GM21360 (cell line): ENCODE results near the gene ANKS1A.

ENCODE experiments used
- ATAC-seq: cut with Tn5 transposase; IDR thresholded peaks from one replicate; pipeline ENCODE4 v1.9.1; 2021; ENCODE audit warnings: mild to moderate bottlenecking, moderate library complexity; ENCODE audit not compliant: unreplicated experiment

ANKS1A gene

DNA sequence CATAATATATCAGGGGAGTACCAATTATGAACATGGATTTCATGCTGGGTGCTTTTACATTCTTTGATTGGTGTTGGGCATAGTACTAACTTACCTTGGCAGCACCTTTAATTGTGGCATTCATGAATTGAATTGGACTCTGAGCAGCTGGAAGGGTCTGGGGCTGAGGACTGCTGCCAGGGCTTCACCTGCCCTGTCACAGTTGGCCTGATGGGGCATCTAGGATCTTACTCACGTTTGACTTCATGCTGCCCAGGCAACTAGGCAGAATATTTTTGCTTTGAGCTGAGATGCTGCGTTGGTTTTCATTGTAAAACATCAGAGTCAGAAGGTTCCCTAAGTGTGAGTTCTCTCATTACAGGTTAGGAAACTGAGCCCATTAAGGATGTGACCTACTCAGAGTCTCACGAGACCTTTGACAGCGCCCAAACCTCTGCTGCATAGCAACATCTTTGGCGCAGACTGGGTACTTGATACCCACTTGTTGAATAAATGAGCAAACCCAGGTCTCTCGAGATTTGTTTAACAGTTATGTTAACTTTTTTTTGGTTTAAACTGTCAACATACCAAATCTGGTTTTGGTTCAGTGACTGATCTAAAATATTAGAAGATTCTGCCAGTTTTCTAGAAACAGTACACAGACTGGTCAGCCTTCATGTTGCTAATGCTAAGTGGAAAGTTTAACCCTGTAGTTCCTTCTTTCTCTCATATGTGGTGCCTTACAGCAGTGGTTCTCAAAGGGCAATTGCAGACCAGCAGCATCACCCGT lies 147.2 kb downstream of the ANKS1A start:
- ATAC-seq, result no peak

DNA sequence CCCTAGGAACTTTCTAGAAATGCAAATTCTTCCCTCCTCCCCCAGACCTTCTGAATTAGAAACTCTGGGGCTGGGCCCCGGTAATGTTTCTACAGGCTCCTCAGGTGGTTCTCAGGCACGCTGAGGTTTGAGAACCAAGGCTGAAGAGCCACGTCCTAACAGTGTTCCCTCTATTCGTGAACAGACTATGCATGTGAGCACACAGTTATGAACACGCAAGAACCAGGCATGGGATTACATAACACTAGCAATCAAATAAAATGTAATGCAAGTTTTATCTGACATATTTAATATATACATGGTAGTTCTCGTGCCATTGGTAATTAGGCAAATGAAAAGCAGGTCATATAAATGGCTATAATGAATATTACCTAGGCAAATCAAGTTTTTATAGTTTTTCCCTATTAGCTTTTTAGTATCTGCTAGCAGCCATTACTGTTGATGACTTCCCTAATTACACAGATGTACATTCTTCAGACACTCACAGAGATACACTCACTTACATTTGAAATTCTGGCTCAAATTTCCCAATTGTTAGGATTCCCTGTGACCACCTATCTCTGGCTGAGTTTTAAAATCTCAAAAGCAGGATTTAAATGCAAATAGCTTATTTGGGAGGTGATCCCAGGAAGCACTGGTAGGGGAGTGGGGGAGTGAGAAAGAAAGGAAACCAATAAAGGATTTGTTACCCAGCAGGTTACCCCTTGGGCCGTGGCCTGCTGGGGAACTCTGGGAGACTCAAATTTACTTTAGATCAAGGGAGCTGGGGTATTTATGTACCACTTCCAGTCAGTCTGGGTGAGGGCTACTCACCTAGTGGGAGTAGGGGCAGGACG lies 148.0 kb downstream of the ANKS1A start:
- ATAC-seq, result no peak

DNA sequence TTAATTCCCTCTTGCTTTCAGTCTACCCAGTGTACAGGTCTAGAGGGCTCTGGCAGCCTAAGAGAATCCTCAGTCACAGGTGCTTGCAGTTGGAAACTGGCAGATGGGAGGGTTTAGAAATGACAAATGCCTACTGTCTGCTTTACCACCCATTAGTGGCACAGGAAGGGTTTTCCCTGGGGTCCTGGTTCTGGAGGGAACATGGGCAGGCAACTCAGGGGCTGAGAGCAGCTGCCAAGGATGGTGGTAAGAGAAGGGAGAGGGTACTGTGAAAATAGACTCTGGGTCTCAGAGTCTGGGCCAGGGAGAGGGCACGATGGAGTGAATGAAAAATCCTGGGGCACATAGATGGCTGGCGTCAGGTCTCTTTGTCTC lies 148.6 kb downstream of the ANKS1A start:
- no peak for ATAC-seq

DNA sequence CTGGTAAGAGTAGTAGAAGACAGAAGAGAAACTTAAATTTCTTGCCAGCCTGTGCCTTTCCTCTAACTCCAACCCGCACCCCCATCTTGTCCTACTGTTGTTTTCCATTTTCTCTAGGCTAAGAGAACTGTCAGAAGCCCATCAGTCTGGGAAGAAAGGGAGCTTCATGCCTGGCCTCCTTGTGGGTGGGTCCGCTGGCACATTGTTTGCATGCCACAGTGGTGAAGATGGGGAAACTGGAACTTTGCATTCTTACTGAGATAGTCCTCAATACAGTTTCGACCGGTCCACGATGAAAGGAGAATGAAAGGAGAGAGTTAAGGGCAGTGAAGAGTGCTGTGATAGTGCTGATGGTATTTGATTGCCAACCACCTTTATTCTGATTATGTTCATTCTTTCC lies 149.0 kb downstream of the ANKS1A start:
- ATAC-seq, result no peak

DNA sequence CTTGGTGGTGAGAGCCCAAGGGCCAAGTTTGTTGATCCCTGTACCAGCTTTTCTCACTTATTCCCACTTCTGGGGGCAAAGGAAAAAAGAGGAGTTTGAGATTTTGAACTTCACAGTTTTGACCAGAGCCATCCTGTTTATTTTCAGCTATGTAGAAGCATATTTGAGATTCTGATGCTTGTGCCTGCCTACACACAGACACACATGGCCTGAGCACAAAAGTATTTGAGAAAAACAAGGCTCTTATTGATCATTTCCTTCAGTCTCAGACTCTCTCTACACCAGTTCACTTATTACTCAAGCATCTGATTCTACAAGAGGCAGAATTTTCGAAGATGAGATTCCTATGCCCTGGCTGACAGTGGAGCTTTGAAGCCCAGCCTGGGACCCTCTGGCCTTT lies 151.3 kb downstream of the ANKS1A start:
- ATAC-seq, result no peak

DNA sequence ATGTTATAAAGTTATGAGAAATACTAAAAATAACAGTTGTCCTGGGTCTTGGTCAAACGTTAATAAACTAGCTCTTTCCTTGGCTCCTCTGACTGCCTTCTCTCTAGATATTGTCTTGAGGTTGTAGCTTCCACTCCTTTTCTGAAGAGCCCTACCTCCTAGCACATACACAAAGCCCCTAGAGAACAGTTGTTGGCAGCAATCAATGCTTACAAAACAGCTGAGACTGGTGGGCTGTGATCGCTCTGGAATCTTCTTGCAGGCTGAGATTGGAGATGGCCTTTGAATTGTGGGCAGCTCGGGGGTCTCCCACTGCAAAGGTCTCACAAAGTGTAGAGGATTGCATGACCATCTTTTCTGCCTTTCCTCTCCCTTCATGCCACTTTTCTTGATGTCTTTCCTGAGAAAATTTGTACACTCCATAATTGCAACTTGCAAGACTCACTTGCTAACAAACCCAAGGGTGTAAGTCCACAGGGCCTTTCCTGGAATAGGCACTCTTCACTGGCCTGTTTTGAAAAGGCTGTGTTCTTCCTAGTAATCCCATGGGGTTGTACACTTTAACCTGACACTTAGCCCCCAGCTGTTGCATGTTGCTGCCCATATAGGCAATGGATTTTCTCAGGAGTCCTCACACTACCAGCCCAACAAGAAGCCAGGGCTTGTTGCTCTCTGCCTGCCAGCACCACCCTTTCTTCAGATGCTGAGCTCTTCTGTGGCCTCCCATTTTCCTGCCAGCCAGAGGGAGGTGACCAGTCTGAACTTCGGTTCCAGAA lies 152.2 kb downstream of the ANKS1A start:
- ATAC-seq, result no peak

GRCh38 chr6:35042031-35042815 lies 153.2 kb downstream of the ANKS1A start:
- no peak for ATAC-seq

- ATAC-seq, result no peak
Observed at GRCh38 chr6:35043381-35044130, 154.5 kb downstream of the ANKS1A start.

DNA sequence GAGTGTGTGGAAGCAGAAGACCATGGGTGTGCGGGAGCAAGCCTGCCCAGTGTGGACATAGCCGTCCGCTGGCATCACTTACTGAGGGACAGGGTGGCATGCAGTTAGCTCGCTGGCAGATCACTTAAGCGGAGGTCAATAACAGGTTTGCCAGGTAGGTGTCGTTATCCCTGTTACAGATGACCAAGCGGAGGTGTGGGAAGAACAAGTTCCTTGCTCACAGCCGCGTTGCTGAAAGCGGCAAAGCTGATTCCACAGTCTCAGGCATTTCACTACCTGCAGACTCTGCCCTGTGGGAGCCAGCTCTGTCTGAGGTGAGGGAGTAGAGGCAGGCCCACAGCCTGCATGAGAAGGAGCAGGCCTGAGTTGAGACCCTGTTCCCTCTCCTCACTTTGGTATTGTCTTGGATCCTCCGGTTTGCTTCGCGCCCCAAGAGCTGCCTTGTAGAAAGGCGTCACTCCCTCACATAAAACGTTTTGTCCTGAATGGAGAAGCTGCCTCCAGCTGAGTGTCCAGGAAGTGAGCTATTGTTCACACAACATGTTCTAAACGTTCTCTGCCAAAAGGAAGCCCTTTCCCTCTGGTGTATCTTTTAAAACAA lies 155.2 kb downstream of the ANKS1A start:
- ATAC-seq, result no peak

- ATAC-seq, result no peak
Observed at GRCh38 chr6:35044761-35045421, 155.8 kb downstream of the ANKS1A start.

DNA sequence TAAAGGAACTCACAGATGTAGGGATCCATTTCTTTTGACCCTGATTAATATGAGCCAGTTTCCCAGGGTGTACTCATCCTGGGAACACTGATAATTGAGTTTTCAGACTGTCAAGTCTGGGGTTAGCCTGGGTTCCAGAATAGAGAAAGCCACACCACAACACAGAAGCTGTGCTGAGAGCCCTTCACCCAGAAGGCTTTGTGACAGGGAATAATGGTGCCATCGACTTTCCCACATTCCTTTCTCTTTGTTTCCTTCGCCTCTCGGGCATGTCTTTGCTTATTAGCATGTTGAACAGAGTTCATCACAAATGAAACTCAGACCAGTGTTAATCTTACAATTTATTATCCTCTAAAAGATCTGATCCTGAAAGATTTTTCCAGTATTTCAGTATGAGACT lies 157.0 kb downstream of the ANKS1A start:
- ATAC-seq, result no peak

- no peak for ATAC-seq
Observed at GRCh38 chr6:35046862-35047261, 157.8 kb downstream of the ANKS1A start.

- ATAC-seq, result no peak
Observed at GRCh38 chr6:35047265-35048011, 158.4 kb downstream of the ANKS1A start.

DNA sequence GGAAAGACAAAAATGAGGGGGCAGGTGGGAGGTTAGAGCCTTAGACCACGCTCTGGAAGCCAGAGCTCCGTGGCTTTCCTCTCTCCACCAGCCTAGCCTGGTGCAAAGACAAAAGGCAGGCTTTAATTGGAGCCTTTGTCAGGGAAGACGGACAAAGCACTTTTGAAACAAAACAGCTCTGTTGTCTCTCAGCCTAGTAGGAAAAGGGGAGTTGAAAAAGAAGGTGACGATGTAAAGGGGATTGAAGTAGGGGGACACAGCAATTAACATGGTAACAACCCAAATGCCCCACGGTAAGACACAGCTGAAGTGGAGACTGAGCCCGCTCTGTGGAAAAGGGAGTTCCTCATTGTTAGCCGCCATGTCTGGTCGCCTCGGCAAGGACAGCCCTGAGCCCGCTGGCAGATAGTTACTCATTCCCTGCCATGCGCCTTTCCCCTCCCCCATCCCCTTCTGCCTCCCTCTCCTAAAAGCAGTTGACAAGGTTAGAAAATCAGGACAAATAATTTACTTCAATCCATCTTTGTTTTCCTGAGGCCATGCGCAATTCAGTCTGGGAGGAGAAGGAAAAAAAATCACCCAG lies 159.1 kb downstream of the ANKS1A start:
- no peak for ATAC-seq

DNA sequence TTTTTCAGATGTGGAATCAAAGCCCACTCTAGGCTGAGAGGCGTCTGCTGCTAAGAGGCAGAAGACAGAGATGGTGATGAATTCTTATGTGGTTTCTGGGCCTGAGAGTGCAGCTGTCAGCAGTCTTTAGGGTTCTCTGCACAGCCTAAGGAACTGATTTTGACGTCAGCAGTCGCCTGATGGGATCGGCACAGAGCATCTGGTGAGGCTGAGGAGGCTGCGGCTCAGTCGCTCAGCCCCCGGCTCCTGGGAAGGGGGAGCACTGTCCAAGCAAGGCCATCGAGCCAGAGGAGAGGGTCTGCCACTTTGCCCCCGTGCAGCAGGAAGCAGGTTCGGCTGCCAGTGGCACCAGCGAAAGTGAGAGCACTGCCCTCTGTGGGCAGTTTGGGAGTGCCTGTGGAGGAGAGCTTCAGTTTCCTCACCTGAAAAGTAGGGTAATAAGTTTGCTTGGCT lies 159.6 kb downstream of the ANKS1A start:
- no peak for ATAC-seq

- ATAC-seq, result no peak
Observed at GRCh38 chr6:35049156-35049735, 160.2 kb downstream of the ANKS1A start.

DNA sequence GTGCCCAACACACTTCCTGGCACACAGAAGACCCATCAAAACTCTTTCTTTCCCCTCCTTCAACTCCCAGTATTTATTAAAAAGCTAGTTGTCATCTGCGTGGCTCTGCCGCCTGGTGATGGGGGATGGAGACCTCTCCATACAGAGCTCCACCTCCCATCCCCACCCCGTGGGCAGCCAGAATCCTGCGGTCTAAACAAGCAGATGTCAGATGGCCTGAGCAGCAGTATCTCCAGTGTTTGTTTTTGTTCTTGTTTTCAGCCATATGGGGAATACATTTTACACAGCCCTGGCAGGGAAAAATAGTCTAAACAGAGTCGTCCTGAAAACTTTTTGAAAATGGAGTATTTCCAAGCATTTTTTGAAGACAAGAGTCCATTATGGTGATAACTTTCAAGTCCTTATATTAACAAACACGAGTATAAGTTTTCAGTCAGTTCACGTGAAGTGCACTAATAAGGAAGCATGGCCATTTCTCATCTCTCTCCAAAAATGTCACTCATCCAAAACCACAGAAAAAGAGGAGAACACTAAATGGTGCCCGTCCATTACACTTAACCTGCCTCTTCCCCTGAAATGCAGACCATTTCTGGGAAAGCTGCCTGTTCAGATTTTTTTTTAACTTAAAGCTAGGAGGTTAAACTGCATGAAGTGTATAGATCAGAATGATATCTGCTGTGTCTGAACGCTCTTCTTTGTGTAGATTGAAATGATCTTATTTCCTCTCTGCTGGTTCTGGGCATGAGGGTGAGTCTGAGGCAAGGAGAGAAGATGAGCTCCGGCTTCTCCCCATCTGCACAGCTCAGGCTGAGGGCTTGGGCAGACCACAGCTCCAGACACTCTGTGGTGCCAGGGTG lies 161.1 kb downstream of the ANKS1A start:
- ATAC-seq, result no peak
